Measurements from ENCODE around the gene CDX1. TPM values are rescaled to one million over a fixed set of nuclear protein-coding genes. Genes with fewer than 3 reads are reported as not detected.
"Not testable (repeated sequence)": the region's sequence is repeated elsewhere in the genome, so short reads cannot be mapped to it uniquely, and the experiment has no call there.

CDX1 gene
- polyA plus RNA-seq, 3 donors: not detected

- no peak overlapping the region for H3K27ac ChIP-seq (ENCODE audit: low read depth in 1 of 2, low read length in 2 of 2)
- no peak for TF ChIP-seq CTCF (IDR thresholded peaks at IDR 0.05)
Observed at GRCh38 chr5:150230842-150231241, 64.3 kb downstream of the CDX1 start.

GRCh38 chr5:150233706-150234105, 67.1 kb downstream of the CDX1 start:
- H3K36me3 Mint-ChIP-seq; H3K4me2 ChIP-seq (replicated peaks; ENCODE audit: extremely low read depth, low read length, poor library complexity, severe bottlenecking); H3K27me3 ChIP-seq (ENCODE audit: control insufficient read depth in 2 of 2, insufficient read depth in 2 of 2, low read length in 2 of 2); H3K36me3 ChIP-seq (replicated peaks in 1 of 2; ENCODE audit: control insufficient read depth in 1 of 2, insufficient read depth in 2 of 2, low read length in 2 of 2); H3K4me3 ChIP-seq (replicated peaks in 1 of 3; ENCODE audit: low read depth in 2 of 3, low read length in 3 of 3); H3K79me2 ChIP-seq (ENCODE audit: insufficient read depth, low read length); H4K20me1 ChIP-seq (ENCODE audit: insufficient read depth, low read length); H3K9me3 ChIP-seq (replicated peaks in 1 of 2; ENCODE audit: control insufficient read depth in 1 of 2, insufficient read depth in 1 of 2, low read length in 2 of 2); intact Hi-C loops (cut with micrococcal nuclease); H2AFZ ChIP-seq (ENCODE audit: insufficient read depth, low read depth, low read length, poor library complexity, severe bottlenecking); H3K27ac ChIP-seq (ENCODE audit: low read depth in 1 of 2, low read length in 2 of 2); DNase-seq; H3K9me3 Mint-ChIP-seq; H3K9ac ChIP-seq (ENCODE audit: insufficient read depth, low read length, poor library complexity, severe bottlenecking); H3K4me3 Mint-ChIP-seq; H3K27ac Mint-ChIP-seq: not testable (repeated sequence)
- 95% methylated on average over 3 of the region's 5 CpGs for WGBS (ENCODE audit: insufficient coverage)
- H3K27me3 Mint-ChIP-seq (ENCODE audit: low read depth in 3 of 3): peaks cover 0 to 11% (median 4%) of the 10 kb centered on the region in 3 donors
- H3K4me1 Mint-ChIP-seq: peaks cover 17% of the 10 kb centered on the region
- peaks cover 13 to 19% of the 10 kb centered on the region in 2 donors for H3K4me1 ChIP-seq (ENCODE audit: control insufficient read depth in 1 of 2, insufficient read depth in 2 of 2, low read length in 2 of 2)

More at GRCh38 chr5:150230842-150231241, 64.3 kb downstream of the CDX1 start:
- DNase-seq: no peak
- H2AFZ ChIP-seq (ENCODE audit: insufficient read depth, low read depth, low read length, poor library complexity, severe bottlenecking): no peak overlapping the region
- H3K4me3 Mint-ChIP-seq: no peak overlapping the region
- H3K4me1 Mint-ChIP-seq: peaks cover 24% of the 10 kb centered on the region
- no peaks in the 10 kb centered on the region for H3K79me2 ChIP-seq (ENCODE audit: insufficient read depth, low read length)
- no peak overlapping the region for H3K9ac ChIP-seq (ENCODE audit: insufficient read depth, low read length, poor library complexity, severe bottlenecking)
- H3K4me1 ChIP-seq (ENCODE audit: control insufficient read depth in 1 of 2, insufficient read depth in 2 of 2, low read length in 2 of 2): peaks cover 13 to 19% of the 10 kb centered on the region in 2 donors
- H3K4me3 ChIP-seq (replicated peaks in 1 of 3; ENCODE audit: low read depth in 2 of 3, low read length in 3 of 3): no peak overlapping the region
- no peaks in the 10 kb centered on the region for H3K9me3 ChIP-seq (replicated peaks in 1 of 2; ENCODE audit: control insufficient read depth in 1 of 2, insufficient read depth in 1 of 2, low read length in 2 of 2)
- H4K20me1 ChIP-seq (ENCODE audit: insufficient read depth, low read length): no peaks in the 10 kb centered on the region
- no peaks in the 10 kb centered on the region for H3K36me3 ChIP-seq (replicated peaks in 1 of 2; ENCODE audit: control insufficient read depth in 1 of 2, insufficient read depth in 2 of 2, low read length in 2 of 2)
- intact Hi-C loops (cut with micrococcal nuclease): no loop called here
- H3K27me3 Mint-ChIP-seq (ENCODE audit: low read depth in 3 of 3): peaks cover 1 to 11% (median 4%) of the 10 kb centered on the region in 3 donors
- peak overlapping the region in 1 of 7 donors; percentile 57 for H3K27ac Mint-ChIP-seq
- H3K4me2 ChIP-seq (replicated peaks; ENCODE audit: extremely low read depth, low read length, poor library complexity, severe bottlenecking): no peak overlapping the region
- 87% methylated on average over 6 of the region's 7 CpGs for WGBS (ENCODE audit: insufficient coverage)
- H3K27me3 ChIP-seq (ENCODE audit: control insufficient read depth in 2 of 2, insufficient read depth in 2 of 2, low read length in 2 of 2): no peaks in the 10 kb centered on the region
- H3K36me3 Mint-ChIP-seq: no peaks in the 10 kb centered on the region
- no peaks in the 10 kb centered on the region for H3K9me3 Mint-ChIP-seq

Other genes with a start within 250 kb of the CDX1 start
- gene PDE6A, start 222.0 kb upstream of the CDX1 start, polyA plus RNA-seq: under 1 TPM in 1 of 3 donors, not detected in 2; 0.01 TPM
- 1 to 10 TPM; 1.9 to 3.6 (median 3.1) TPM for gene SLC26A2, start 206.0 kb upstream of the CDX1 start, polyA plus RNA-seq
- gene TIGD6, start 166.1 kb upstream of the CDX1 start, polyA plus RNA-seq: 1 to 10 TPM in 2 of 3 donors, under 1 TPM in 1; 0.88 to 2.5 (median 1.8) TPM
- 10 to 100 TPM in 1 of 3 donors, 1 to 10 TPM in 2; 3.1 to 22.9 (median 6.2) TPM for gene HMGXB3, start 166.0 kb upstream of the CDX1 start, polyA plus RNA-seq
- gene CSF1R, start 80.2 kb upstream of the CDX1 start, polyA plus RNA-seq: 100 to 1,000 TPM; 180 to 332 (median 242) TPM
- gene PDGFRB, start 10.9 kb upstream of the CDX1 start, polyA plus RNA-seq: under 1 TPM; 0.04 to 0.99 (median 0.20) TPM
- gene SLC6A7, start 23.3 kb downstream of the CDX1 start, polyA plus RNA-seq: under 1 TPM in 1 of 3 donors, not detected in 2; 0.07 TPM
- not detected for gene CAMK2A, start 123.0 kb downstream of the CDX1 start, polyA plus RNA-seq
- not detected for gene ARSI, start 136.1 kb downstream of the CDX1 start, polyA plus RNA-seq
- 10 to 100 TPM in 1 of 3 donors, 1 to 10 TPM in 2; 1.4 to 18.0 (median 2.3) TPM for gene TCOF1, start 190.9 kb downstream of the CDX1 start, polyA plus RNA-seq
- 1,000 to 10,000 TPM; 3,498 to 7,550 (median 4,939) TPM for gene CD74, start 246.1 kb downstream of the CDX1 start, polyA plus RNA-seq